ENCODE measurements around the gene THSD7A.

DNA sequence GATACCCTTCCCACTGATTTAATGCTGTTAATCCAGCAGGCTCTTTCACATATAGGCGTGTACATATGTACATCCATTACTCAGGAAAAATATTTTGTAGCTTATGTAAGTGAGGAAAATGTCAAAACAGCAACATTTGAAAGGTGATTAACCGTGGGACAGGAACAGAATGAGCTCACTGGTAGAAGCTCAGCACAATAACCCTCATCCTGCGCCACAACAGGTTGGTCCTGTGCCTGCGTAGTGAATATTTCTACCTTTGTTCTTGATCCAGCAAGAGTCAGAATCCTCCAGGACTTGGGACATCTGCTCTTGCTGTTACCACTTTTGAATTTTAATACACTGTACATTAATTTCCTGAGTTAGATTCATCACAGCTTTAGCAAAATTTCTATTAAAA lies 359.4 kb downstream of the THSD7A start:
- TF ChIP-seq, protein P1, sequence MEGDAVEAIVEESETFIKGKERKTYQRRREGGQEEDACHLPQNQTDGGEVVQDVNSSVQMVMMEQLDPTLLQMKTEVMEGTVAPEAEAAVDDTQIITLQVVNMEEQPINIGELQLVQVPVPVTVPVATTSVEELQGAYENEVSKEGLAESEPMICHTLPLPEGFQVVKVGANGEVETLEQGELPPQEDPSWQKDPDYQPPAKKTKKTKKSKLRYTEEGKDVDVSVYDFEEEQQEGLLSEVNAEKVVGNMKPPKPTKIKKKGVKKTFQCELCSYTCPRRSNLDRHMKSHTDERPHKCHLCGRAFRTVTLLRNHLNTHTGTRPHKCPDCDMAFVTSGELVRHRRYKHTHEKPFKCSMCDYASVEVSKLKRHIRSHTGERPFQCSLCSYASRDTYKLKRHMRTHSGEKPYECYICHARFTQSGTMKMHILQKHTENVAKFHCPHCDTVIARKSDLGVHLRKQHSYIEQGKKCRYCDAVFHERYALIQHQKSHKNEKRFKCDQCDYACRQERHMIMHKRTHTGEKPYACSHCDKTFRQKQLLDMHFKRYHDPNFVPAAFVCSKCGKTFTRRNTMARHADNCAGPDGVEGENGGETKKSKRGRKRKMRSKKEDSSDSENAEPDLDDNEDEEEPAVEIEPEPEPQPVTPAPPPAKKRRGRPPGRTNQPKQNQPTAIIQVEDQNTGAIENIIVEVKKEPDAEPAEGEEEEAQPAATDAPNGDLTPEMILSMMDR (IDR thresholded peaks at IDR 0.05) = no peak
- TF ChIP-seq POLR2A (IDR thresholded peaks at IDR 0.05) = no peak

Measured in lower leg skin (tissue), 3 donors.